ENCODE results near the gene SIM1. TPM values are rescaled to one million over a fixed set of nuclear protein-coding genes. Genes with fewer than 3 reads are reported as not detected.

The SIM1 gene
- total RNA-seq, 1 donor from 2014 or later, result not detected

- H3K36me3 Mint-ChIP-seq, result no peaks in the 10 kb centered on the region
- DNase-seq (ENCODE audit: low spot score in 2 of 2, unreplicated experiment in 2 of 2), result no peak
- H3K4me3 Mint-ChIP-seq, result no peak overlapping the region
- peaks cover 10% of the 10 kb centered on the region for H3K9me3 Mint-ChIP-seq
- H3K27me3 Mint-ChIP-seq (ENCODE audit: low read depth), result no peaks in the 10 kb centered on the region
- TF ChIP-seq CTCF (IDR thresholded peaks at IDR 0.05; ENCODE audit: unreplicated experiment), result no peak
- H3K4me1 Mint-ChIP-seq, result peaks cover 13% of the 10 kb centered on the region
- no peak overlapping the region for H3K27ac Mint-ChIP-seq
Observed at GRCh38 chr6:100339574-100340255, 125.0 kb downstream of the SIM1 start.

DNA sequence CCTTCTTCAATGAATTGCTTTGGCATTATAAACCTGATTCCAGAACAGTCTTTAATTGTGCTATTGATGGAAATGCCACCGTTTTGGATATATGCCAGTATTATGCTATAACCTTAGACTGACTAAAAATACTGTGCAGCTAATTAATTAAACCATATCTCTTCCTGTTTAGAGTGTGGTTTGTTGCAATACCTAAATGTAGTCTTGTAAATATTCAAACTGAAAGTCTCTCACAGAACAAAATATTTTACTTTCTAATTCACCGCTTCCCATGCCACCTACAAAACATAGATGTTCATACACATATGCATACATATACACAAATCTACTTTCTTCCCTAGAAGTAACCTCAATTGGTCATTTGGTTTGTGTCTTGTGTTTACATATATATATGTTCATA is 126.6 kb downstream of the SIM1 start:
- Mint-ChIP-seq H3K4me3 (no peak overlapping the region), H3K4me1 (peaks cover 5% of the 10 kb centered on the region), H3K36me3 (no peaks in the 10 kb centered on the region), H3K27ac (no peak overlapping the region), H3K27me3 (ENCODE audit: low read depth) (no peaks in the 10 kb centered on the region), H3K9me3 (peaks cover 10% of the 10 kb centered on the region)
- no peak for TF ChIP-seq CTCF (IDR thresholded peaks at IDR 0.05; ENCODE audit: unreplicated experiment)
- no peak for DNase-seq (ENCODE audit: low spot score in 2 of 2, unreplicated experiment in 2 of 2)

GRCh38 chr6:100336876-100337275 is 127.8 kb downstream of the SIM1 start:
- TF ChIP-seq CTCF (IDR thresholded peaks at IDR 0.05; ENCODE audit: unreplicated experiment), result no peak
- H3K4me3 Mint-ChIP-seq, result no peak overlapping the region
- peaks cover 10% of the 10 kb centered on the region for H3K9me3 Mint-ChIP-seq
- DNase-seq (ENCODE audit: low spot score in 2 of 2, unreplicated experiment in 2 of 2), result no peak
- no peaks in the 10 kb centered on the region for H3K4me1 Mint-ChIP-seq
- no peaks in the 10 kb centered on the region for H3K36me3 Mint-ChIP-seq
- no peaks in the 10 kb centered on the region for H3K27me3 Mint-ChIP-seq (ENCODE audit: low read depth)
- H3K27ac Mint-ChIP-seq, result no peak overlapping the region

GRCh38 chr6:100335991-100336390 is 128.7 kb downstream of the SIM1 start:
- Mint-ChIP-seq H3K27ac (no peak overlapping the region), H3K4me1 (no peaks in the 10 kb centered on the region), H3K36me3 (no peaks in the 10 kb centered on the region), H3K9me3 (peaks cover 13% of the 10 kb centered on the region), H3K27me3 (ENCODE audit: low read depth) (no peaks in the 10 kb centered on the region), H3K4me3 (no peak overlapping the region)
- DNase-seq (ENCODE audit: low spot score in 2 of 2, unreplicated experiment in 2 of 2), result no peak
- no peak for TF ChIP-seq CTCF (IDR thresholded peaks at IDR 0.05; ENCODE audit: unreplicated experiment)
